SH-SY5Y (cell line): ENCODE data around the gene GAS7.

ENCODE experiments used
- GATA2 ChIP-seq: IDR thresholded peaks from 2 replicates; pipeline ENCODE4 v1.6.1; 2011; ENCODE audit warnings: mild to moderate bottlenecking, low read depth, low read length
- GATA3 ChIP-seq: IDR thresholded peaks from 2 replicates; pipeline ENCODE4 v1.6.1; 2011; ENCODE audit warnings: low read depth, mild to moderate bottlenecking, low read length, moderate library complexity

DNA sequence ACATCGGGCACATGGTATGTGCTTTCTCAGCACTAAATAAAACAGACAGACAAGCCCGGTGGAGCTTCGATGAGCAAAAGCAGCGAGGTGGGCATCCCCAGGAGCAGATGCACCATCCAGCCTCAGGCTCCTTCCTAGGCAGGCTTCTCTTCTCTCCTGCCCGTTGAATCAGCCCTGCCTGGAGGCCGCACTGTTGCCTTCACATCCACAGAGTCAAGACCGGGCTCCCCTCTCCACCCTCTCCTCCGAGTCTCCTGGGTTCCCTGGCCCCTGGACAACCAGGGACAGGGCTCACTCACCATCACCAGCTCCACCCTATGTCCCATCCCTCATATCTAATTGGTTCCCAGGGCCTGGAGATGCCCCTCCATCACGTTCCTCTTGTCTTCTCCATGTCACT, 213.6 kb downstream of the GAS7 start:
- TF ChIP-seq GATA2 (no peak), GATA3 (no peak)
